HepG2 (cell line): ENCODE data around the gene PATE4. TPM values are rescaled to one million over a fixed set of nuclear protein-coding genes. Genes with fewer than 3 reads are reported as not detected.

ENCODE experiments used
- BORCS8-MEF2B ChIP-seq: sonication (generic); formaldehyde crosslinking; IDR thresholded peaks from 2 replicates; pipeline ENCODE4 v1.8.0; 2022; ENCODE audit warnings: mild to moderate bottlenecking, missing genetic modification reagents
- DBP ChIP-seq: sonication (generic); formaldehyde crosslinking; IDR thresholded peaks from 2 replicates; pipeline ENCODE4 v1.4.0; 2020; ENCODE audit warnings: missing genetic modification reagents; ENCODE audit errors: not compliant biosample characterization
- HNRNPL ChIP-seq: fragments of 200-400 bp; formaldehyde crosslinking; IDR thresholded peaks from 2 replicates; pipeline ENCODE4 v1.6.1; 2017; ENCODE audit warnings: mild to moderate bottlenecking, low read depth, low read length
- IRX3 ChIP-seq: sonication (generic); formaldehyde crosslinking; IDR thresholded peaks from 2 replicates; pipeline ENCODE4 v1.8.1; 2023; ENCODE audit warnings: mild to moderate bottlenecking, low read depth, missing genetic modification reagents, borderline replicate concordance
- JARID2 ChIP-seq: sonication (generic); formaldehyde crosslinking; IDR thresholded peaks from 2 replicates; pipeline ENCODE4 v1.8.1; 2023; ENCODE audit warnings: missing genetic modification reagents, inconsistent platforms; ENCODE audit not compliant: insufficient replicate concordance
- MXD1 ChIP-seq: sonication (generic); formaldehyde crosslinking; IDR thresholded peaks from 2 replicates; pipeline ENCODE4 v1.4.0; 2020; ENCODE audit warnings: mild to moderate bottlenecking, missing genetic modification reagents
- NFKB2 ChIP-seq: sonication (generic); formaldehyde crosslinking; IDR thresholded peaks from 2 replicates; pipeline ENCODE4 v1.4.0; 2020; ENCODE audit warnings: missing genetic modification reagents, borderline replicate concordance
- PBX2 ChIP-seq: IDR thresholded peaks from 2 replicates; pipeline ENCODE4 v1.6.1; 2016; ENCODE audit warnings: control low read depth
- SNAPC2 ChIP-seq: sonication (generic); formaldehyde crosslinking; IDR thresholded peaks from 2 replicates; pipeline ENCODE4 v1.8.1; 2022; ENCODE audit warnings: mild to moderate bottlenecking, missing genetic modification reagents
- ZNF17 ChIP-seq: sonication (generic); formaldehyde crosslinking; IDR thresholded peaks from 2 replicates; pipeline ENCODE4 v1.5.0; 2020; ENCODE audit warnings: mild to moderate bottlenecking, missing genetic modification reagents
- ZNF280B ChIP-seq: sonication (generic); formaldehyde crosslinking; IDR thresholded peaks from 2 replicates; pipeline ENCODE4 v1.5.0; 2020; ENCODE audit warnings: missing genetic modification reagents, mild to moderate bottlenecking, borderline replicate concordance
- ZNF503 ChIP-seq: sonication (generic); formaldehyde crosslinking; IDR thresholded peaks from 2 replicates; pipeline ENCODE4 v1.4.0; 2020; ENCODE audit warnings: missing genetic modification reagents
- ZNF687 ChIP-seq: sonication (generic); formaldehyde crosslinking; IDR thresholded peaks from 2 replicates; pipeline ENCODE4 v1.5.1; 2020; ENCODE audit warnings: mild to moderate bottlenecking, missing genetic modification reagents, moderate library complexity
- ZNF841 ChIP-seq: sonication (generic); formaldehyde crosslinking; IDR thresholded peaks from 2 replicates; pipeline ENCODE4 v1.8.1; 2023; ENCODE audit warnings: missing genetic modification reagents, borderline replicate concordance
- polyA plus RNA-seq, 8 experiments: library from polyadenylated mRNA; depleted of rRNA in 3 of 8; stranded (reverse) in 7 of 8; unstranded in 1 of 8; fragments of >200 nt; fragmentation: Illumina TruSeq in 4 of 8; extraction: Trizol in 4 of 8; gene quantifications; 2 replicates each; pipeline versions ENCODE4 v1.2.1 to v1.2.3, GENCODE V29; 2011 to 2016; ENCODE audit warnings: low read depth in 4 of 8, missing spikeins in 1 of 8, mixed read lengths in 1 of 8; ENCODE audit not compliant: insufficient read depth in 1 of 8
- total RNA-seq, 5 experiments: library from RNA; depleted of rRNA; stranded (reverse); fragments of >200 nt; fragmentation: Illumina TruSeq; extraction: Trizol; gene quantifications; 2 replicates each; pipeline ENCODE4 v1.2.3, GENCODE V29; 2016; ENCODE audit warnings: low read depth in 1 of 5

The PATE4 gene
- total and polyA plus RNA-seq, 2 of the 13 experiments (the other 11 are each of a cell fraction or from before 2014, with no cell fraction given) = not detected

GRCh38 chr11:125887373-125888324 lies 54.5 kb downstream of the PATE4 start, which contains the start of gene HYLS1 (continued):
- no peak for TF ChIP-seq ZNF841 (CRISPR knock-in tag)
- no peak for TF ChIP-seq HNRNPL
- no peak for TF ChIP-seq ZNF17
- TF ChIP-seq PBX2 (CRISPR knock-in tag) = no peak
- TF ChIP-seq ZNF503 (CRISPR knock-in tag) = no peak
- TF ChIP-seq DBP (CRISPR knock-in tag) = no peak
- TF ChIP-seq BORCS8-MEF2B (CRISPR knock-in tag) = 0 out of 2 replicates have a peak, but pooled peaks have one; percentile 53
- peak; percentile 94 for TF ChIP-seq ZNF687 (CRISPR knock-in tag)
- TF ChIP-seq SNAPC2 (CRISPR knock-in tag) = 0 out of 2 replicates have a peak, but pooled peaks have one; percentile 24
- TF ChIP-seq MXD1 (CRISPR knock-in tag) = no peak; the same call in none of the 2 replicates
- TF ChIP-seq JARID2 = no peak
- TF ChIP-seq IRX3 (CRISPR knock-in tag) = no peak
- no peak for TF ChIP-seq NFKB2
- TF ChIP-seq ZNF280B = 0 out of 2 replicates have a peak, but pooled peaks have one; percentile 15
